DOHH2 (cell line): ENCODE measurements around the gene ZNF709.

Experiments
- CTCF ChIP-seq: fragments of 200-600 bp; sonication (generic); IDR thresholded peaks from one replicate; pipeline ENCODE4 v1.5.1; 2014; ENCODE audit warnings: antibody characterized with exemption, mild to moderate bottlenecking, low read depth, low read length; ENCODE audit not compliant: poor library complexity, severe bottlenecking
- EZH2phosphoT487 ChIP-seq: fragments of 200-600 bp; sonication (generic); IDR thresholded peaks from 2 replicates; pipeline ENCODE4 v1.6.1; 2017; ENCODE audit warnings: borderline replicate concordance, mild to moderate bottlenecking, antibody characterized with exemption, low read length, moderate library complexity, mixed read lengths

GRCh38 chr19:12482509-12482886 is 2.1 kb downstream of the ZNF709 start:
- TF ChIP-seq CTCF (no peak), EZH2phosphoT487 (no peak)
